ENCODE measurements around the gene ACOX2.

- TF ChIP-seq TAF1 (CRISPR knock-in tag; IDR thresholded peaks at IDR 0.05): no peak
- no peak for TF ChIP-seq NFE2L2 (IDR thresholded peaks at IDR 0.05; ENCODE audit: low read length)
- TF ChIP-seq REPIN1 (CRISPR knock-in tag; IDR thresholded peaks at IDR 0.05; ENCODE audit: borderline replicate concordance, low read depth): no peak
- TF ChIP-seq, protein P1, sequence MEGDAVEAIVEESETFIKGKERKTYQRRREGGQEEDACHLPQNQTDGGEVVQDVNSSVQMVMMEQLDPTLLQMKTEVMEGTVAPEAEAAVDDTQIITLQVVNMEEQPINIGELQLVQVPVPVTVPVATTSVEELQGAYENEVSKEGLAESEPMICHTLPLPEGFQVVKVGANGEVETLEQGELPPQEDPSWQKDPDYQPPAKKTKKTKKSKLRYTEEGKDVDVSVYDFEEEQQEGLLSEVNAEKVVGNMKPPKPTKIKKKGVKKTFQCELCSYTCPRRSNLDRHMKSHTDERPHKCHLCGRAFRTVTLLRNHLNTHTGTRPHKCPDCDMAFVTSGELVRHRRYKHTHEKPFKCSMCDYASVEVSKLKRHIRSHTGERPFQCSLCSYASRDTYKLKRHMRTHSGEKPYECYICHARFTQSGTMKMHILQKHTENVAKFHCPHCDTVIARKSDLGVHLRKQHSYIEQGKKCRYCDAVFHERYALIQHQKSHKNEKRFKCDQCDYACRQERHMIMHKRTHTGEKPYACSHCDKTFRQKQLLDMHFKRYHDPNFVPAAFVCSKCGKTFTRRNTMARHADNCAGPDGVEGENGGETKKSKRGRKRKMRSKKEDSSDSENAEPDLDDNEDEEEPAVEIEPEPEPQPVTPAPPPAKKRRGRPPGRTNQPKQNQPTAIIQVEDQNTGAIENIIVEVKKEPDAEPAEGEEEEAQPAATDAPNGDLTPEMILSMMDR (CRISPR knock-in tag; IDR thresholded peaks at IDR 0.05): no peak
- no peak for TF ChIP-seq FLYWCH1 (CRISPR knock-in tag; IDR thresholded peaks at IDR 0.05)
These were observed 61.9 kb downstream of the ACOX2 start for GRCh38 chr3:58474967-58475578.
